Tibial nerve (tissue), 4 donors: Measurements from ENCODE around the gene VPS72.

Source experiments
- EP300 ChIP-seq, 2 donors: sonication (generic); formaldehyde crosslinking; IDR thresholded peaks; one replicate each; pipeline ENCODE4 v1.6.1; 2017; ENCODE audit warnings: antibody characterized with exemption in 2 of 2, mild to moderate bottlenecking in 1 of 2
- POLR2A ChIP-seq, 2 donors: fragments of 450-650 bp; IDR thresholded peaks; one replicate each; pipeline ENCODE4 v1.6.1; 2017; ENCODE audit warnings: antibody characterized with exemption in 2 of 2, mild to moderate bottlenecking in 2 of 2, moderate library complexity in 2 of 2
- TF ChIP-seq, protein P1 (sequence below), 5 experiments: fragments of 200-600 bp in 3 of 5; fragments of 450-650 bp in 2 of 5; sonication (generic) in 3 of 5; IDR thresholded peaks; one replicate each; pipeline ENCODE4 v1.5.1; 2016 to 2019; ENCODE audit warnings: antibody characterized with exemption in 5 of 5, mild to moderate bottlenecking in 3 of 5, moderate library complexity in 2 of 5

DNA sequence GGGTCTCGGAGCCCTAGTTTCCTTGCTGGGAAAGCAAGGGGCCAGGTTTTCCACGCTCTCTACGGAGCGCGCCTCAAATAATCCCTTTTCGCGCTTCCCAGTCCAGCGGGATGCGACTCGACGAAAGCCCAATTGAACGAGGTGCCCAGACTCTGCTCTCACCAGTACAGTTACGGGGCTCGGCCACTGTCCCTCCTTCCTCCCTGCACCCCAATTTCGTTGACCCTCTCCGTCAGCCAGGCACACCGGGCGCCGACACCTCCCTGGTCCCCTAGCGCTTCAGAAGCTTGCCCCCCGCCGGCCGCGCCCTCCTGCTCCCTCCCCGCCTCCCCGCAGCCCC is 44.0 kb downstream of the VPS72 start:
- TF ChIP-seq, protein P1, sequence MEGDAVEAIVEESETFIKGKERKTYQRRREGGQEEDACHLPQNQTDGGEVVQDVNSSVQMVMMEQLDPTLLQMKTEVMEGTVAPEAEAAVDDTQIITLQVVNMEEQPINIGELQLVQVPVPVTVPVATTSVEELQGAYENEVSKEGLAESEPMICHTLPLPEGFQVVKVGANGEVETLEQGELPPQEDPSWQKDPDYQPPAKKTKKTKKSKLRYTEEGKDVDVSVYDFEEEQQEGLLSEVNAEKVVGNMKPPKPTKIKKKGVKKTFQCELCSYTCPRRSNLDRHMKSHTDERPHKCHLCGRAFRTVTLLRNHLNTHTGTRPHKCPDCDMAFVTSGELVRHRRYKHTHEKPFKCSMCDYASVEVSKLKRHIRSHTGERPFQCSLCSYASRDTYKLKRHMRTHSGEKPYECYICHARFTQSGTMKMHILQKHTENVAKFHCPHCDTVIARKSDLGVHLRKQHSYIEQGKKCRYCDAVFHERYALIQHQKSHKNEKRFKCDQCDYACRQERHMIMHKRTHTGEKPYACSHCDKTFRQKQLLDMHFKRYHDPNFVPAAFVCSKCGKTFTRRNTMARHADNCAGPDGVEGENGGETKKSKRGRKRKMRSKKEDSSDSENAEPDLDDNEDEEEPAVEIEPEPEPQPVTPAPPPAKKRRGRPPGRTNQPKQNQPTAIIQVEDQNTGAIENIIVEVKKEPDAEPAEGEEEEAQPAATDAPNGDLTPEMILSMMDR (IDR thresholded peaks at IDR 0.05): no peak
- TF ChIP-seq EP300 (IDR thresholded peaks at IDR 0.05) (no peak), POLR2A (IDR thresholded peaks at IDR 0.05) (no peak)
